GM12878 (cell line): ENCODE data around the gene THTPA. TPM values are rescaled to one million over a fixed set of nuclear protein-coding genes. Genes with fewer than 3 reads are reported as not detected.

ENCODE experiments used
- ATAC-seq: fragments of 200-7000 bp; cut with Tn5 transposase; 3 replicates; pipeline ENCODE4 v1.9.1; 2020; ENCODE audit warnings: mild to moderate bottlenecking, moderate library complexity
- BruUV-seq: library from RNA; stranded (reverse); fragments of 400-500 nt; replicated peaks from 2 replicates; lab custom pipeline; 2021; lab: Mats Ljungman, UMichigan
- CTCF ChIA-PET: fragments of 300-600 bp; sonication (Branson Sonifier 250); formaldehyde crosslinking; extraction: SDS; loops from one replicate; lab custom pipeline; 2021; ENCODE audit warnings: inconsistent platforms; lab: Yijun Ruan, JAX
- POLR2A ChIA-PET: fragments of 350-600 bp; formaldehyde crosslinking; extraction: SDS; loops from one replicate; lab custom pipeline; 2021; ENCODE audit warnings: inconsistent platforms; lab: Charles Lee
- RAD21 ChIA-PET: fragments of 300-600 bp; sonication (Branson Sonifier 250); formaldehyde crosslinking; loops from one replicate; lab custom pipeline; 2023; ENCODE audit warnings: antibody characterized with exemption; ENCODE audit not compliant: unreplicated experiment; lab: Charles Lee
- SMC1A ChIA-PET: fragments of 300-600 bp; sonication (Branson Sonifier 250); formaldehyde crosslinking; loops from one replicate; lab custom pipeline; 2023; ENCODE audit not compliant: unreplicated experiment, uncharacterized antibody; lab: Charles Lee
- DNase-seq: peaks from one replicate; pipeline ENCODE4 v3.0.0-alpha.2; 2011; ENCODE audit warnings: low read depth, low spot score
- FAIRE-seq: peaks from 3 replicates; lab custom pipeline; 2011; peaks lifted over from hg19 to GRCh38; lab: Jason Lieb, UNC
- H2AFZ ChIP-seq: 2 replicates; pipeline ENCODE4 v1.6.0; 2011; ENCODE audit warnings: low read depth, low read length, control low read depth; ENCODE audit not compliant: control insufficient read depth
- H3K27ac ChIP-seq: 2 replicates; pipeline ENCODE4 v1.5.1; 2011; ENCODE audit warnings: control low read depth; ENCODE audit not compliant: control insufficient read depth, insufficient read depth
- H3K27me3 ChIP-seq, 2 experiments: replicated peaks in 1 of 2; 2 replicates each; pipeline versions ENCODE4 v1.6.0 to v1.6.1; 2011; ENCODE audit warnings: low read length in 1 of 2; ENCODE audit not compliant: control insufficient read depth in 2 of 2, insufficient read depth in 2 of 2
- H3K36me3 ChIP-seq, 2 experiments: 2 replicates each; pipeline ENCODE4 v1.5.1; 2011; ENCODE audit warnings: low read length in 1 of 2; ENCODE audit not compliant: control insufficient read depth in 2 of 2, insufficient read depth in 2 of 2
- H3K4me1 ChIP-seq: 2 replicates; pipeline ENCODE4 v1.6.1; 2011; ENCODE audit warnings: mild to moderate bottlenecking, low read length, moderate library complexity, mixed read lengths; ENCODE audit not compliant: control insufficient read depth, insufficient read depth
- H3K4me2 ChIP-seq: 2 replicates; pipeline ENCODE4 v1.6.0; 2011; ENCODE audit warnings: control low read depth; ENCODE audit not compliant: control insufficient read depth, insufficient read depth
- H3K4me3 ChIP-seq: fragments of 200-600 bp; sonication (generic); 2 replicates; pipeline ENCODE4 v1.5.1; 2016
- H3K79me2 ChIP-seq: 2 replicates; pipeline ENCODE4 v1.6.0; 2011; ENCODE audit warnings: low read length; ENCODE audit not compliant: control insufficient read depth, insufficient read depth
- H3K9ac ChIP-seq: 2 replicates; pipeline ENCODE4 v1.8.0; 2011; ENCODE audit warnings: low read length, control low read depth, mixed read lengths; ENCODE audit not compliant: control insufficient read depth, insufficient read depth
- H3K9me3 ChIP-seq: replicated peaks from 3 replicates; pipeline ENCODE4 v1.5.1; 2011; ENCODE audit warnings: mild to moderate bottlenecking, low read length; ENCODE audit not compliant: control insufficient read depth, insufficient read depth
- H4K20me1 ChIP-seq: 2 replicates; pipeline ENCODE4 v1.6.0; 2011; ENCODE audit not compliant: control insufficient read depth, insufficient read depth
- BHLHE40 ChIP-seq, 2 experiments: fragments of 450-650 bp in 1 of 2; IDR thresholded peaks; 2 replicates each; pipeline ENCODE4 v1.6.1; 2011 to 2017; ENCODE audit warnings: low read depth in 2 of 2, borderline replicate concordance in 1 of 2, improper control_type of control experiment in 1 of 2, low read length in 1 of 2, mild to moderate bottlenecking in 1 of 2
- CEBPB ChIP-seq, 2 experiments: fragments of 150-350 bp in 1 of 2; IDR thresholded peaks; 2 replicates each; pipeline ENCODE4 v1.6.1; 2012 to 2014; ENCODE audit warnings: low read depth in 2 of 2, low read length in 2 of 2, borderline replicate concordance in 1 of 2, inconsistent platforms in 1 of 2
- MEF2A ChIP-seq: IDR thresholded peaks from 2 replicates; pipeline ENCODE4 v1.6.1; 2011; ENCODE audit warnings: low read depth, mild to moderate bottlenecking, low read length, moderate library complexity; ENCODE audit not compliant: insufficient read depth
- NFYB ChIP-seq: IDR thresholded peaks from 2 replicates; pipeline ENCODE4 v1.6.1; 2011; ENCODE audit warnings: low read depth, mild to moderate bottlenecking, low read length, improper control_type of control experiment, moderate library complexity; ENCODE audit not compliant: insufficient read depth
- NR2C2 ChIP-seq: IDR thresholded peaks from 2 replicates; pipeline ENCODE4 v1.6.1; 2011; ENCODE audit warnings: borderline replicate concordance, low read depth; ENCODE audit not compliant: control insufficient read depth, insufficient read length
- RAD51 ChIP-seq: fragments of 450-650 bp; IDR thresholded peaks from 2 replicates; pipeline ENCODE4 v1.6.1; 2016; ENCODE audit warnings: moderate library complexity, mild to moderate bottlenecking, inconsistent platforms
- SIN3A ChIP-seq: IDR thresholded peaks from 2 replicates; pipeline ENCODE4 v1.6.1; 2012; ENCODE audit warnings: low read depth, low read length, improper control_type of control experiment
- SPI1 ChIP-seq: IDR thresholded peaks from 2 replicates; pipeline ENCODE4 v1.6.1; 2011; ENCODE audit warnings: low read depth, mild to moderate bottlenecking, low read length, moderate library complexity, borderline replicate concordance; ENCODE audit not compliant: insufficient read depth
- YY1 ChIP-seq: IDR thresholded peaks from 2 replicates; pipeline ENCODE4 v1.6.1; 2011; ENCODE audit warnings: low read depth, mild to moderate bottlenecking, low read length
- WGBS: methylation state at CpG from one replicate; pipeline ENCODE4 v1.1.6; 2016; ENCODE audit warnings: low lambda C conversion rate; ENCODE audit not compliant: insufficient replicate concordance, insufficient coverage; ENCODE audit errors: missing lambda C conversion rate; 5-methylcytosine and 5-hydroxymethylcytosine counted together
- in situ Hi-C: fragments of 300-500 bp; cut with MboI; formaldehyde crosslinking; loops from 9 replicates; pipeline ENCODE4 v1.14.3; 2018; ENCODE audit warnings: mixed read lengths
- intact Hi-C: fragments of 100-400 bp; cut with micrococcal nuclease; formaldehyde crosslinking; loops from one replicate; pipeline ENCODE4 v1.14.2; 2022; ENCODE audit not compliant: unreplicated experiment
- polyA plus RNA-seq, 11 experiments: library from polyadenylated mRNA; depleted of rRNA in 4 of 11; unstranded in 6 of 11; stranded (reverse) in 5 of 11; fragments of >200 nt; fragmentation: Nextera tagmentation in 4 of 11; fragmentation: Illumina TruSeq in 1 of 11; extraction: Ambion mirVana in 4 of 11; extraction: Trizol in 1 of 11; gene quantifications; 1 replicate in 1 of 11; 2 replicates in 10 of 11; pipeline versions ENCODE4 v1.2.1 to v1.2.3, GENCODE V29; 2011 to 2016; ENCODE audit warnings: inconsistent platforms in 2 of 11, missing spikeins in 2 of 11, low read depth in 1 of 11
- total RNA-seq, 4 experiments: library from RNA; depleted of rRNA in 3 of 4; stranded (reverse); fragments of >200 nt in 3 of 4; fragmentation: Illumina TruSeq in 1 of 4; extraction: Trizol in 1 of 4; gene quantifications; 2 replicates each; pipeline versions ENCODE4 v1.2.1 to v1.2.3, GENCODE V29; 2013 to 2021
- TF ChIP-seq, protein P1 (sequence below): fragments of 450-650 bp; formaldehyde crosslinking; IDR thresholded peaks from 2 replicates; pipeline ENCODE4 v1.5.0; 2022; ENCODE audit warnings: mild to moderate bottlenecking, missing genetic modification characterization

The THTPA gene
- total and polyA plus RNA-seq, 10 of the 15 experiments (the other 5 are each of a cell fraction or from before 2014, with no cell fraction given): 3.1 to 24.9 (median 12.8) TPM

DNA sequence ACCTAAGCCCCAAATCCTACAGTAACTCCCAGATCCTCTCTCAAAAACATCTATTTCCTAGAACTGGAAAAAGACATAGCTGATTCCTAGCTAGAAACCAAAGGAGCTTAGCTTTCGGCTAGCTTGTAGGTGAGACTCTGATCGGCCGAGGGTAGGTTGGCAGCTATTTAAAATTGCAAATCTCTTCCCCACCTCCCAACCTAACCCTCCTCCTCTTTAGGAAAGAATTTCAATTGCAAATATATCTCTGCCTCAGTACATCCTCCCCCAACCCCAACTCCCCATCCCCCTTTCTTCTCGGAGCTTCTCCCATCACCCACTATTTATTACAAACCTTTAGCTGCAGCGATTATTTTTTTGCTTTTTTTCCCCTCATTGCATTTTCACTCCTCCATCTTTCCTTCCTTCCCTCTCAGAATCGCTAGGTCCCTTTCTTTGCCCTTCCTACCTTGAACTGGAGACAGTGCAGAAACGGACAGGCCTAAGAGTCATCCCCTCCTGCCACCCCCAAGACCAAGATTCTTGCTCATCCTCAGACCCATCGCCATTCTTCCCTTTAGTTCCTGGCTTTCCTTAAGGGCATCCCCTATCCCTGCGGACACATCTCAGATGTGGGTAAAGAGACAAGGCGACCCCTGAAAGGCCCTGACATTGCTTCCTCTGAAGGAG lies 17.9 kb upstream of the THTPA start:
- ATAC-seq (no peak), FAIRE-seq (no peak), DNase-seq (no peak)
- no peak overlapping the region for H3K27ac ChIP-seq
- no peak overlapping the region for H3K4me3 ChIP-seq
- no peaks in the 10 kb centered on the region for H3K79me2 ChIP-seq
- no peaks in the 10 kb centered on the region for H4K20me1 ChIP-seq
- RAD21 ChIA-PET: interaction anchor here (0.6 to 2.3 kb wide), 2 partner anchors 20 to 60 kb away, joined by 3 to 10 read pairs; no protein-coding TSS in a partner anchor
- BruUV-seq: no TSS peak
- no peak overlapping the region for H2AFZ ChIP-seq
- intact Hi-C loops: loop anchor here (5.0 kb wide), 1 partner anchor 41 kb away; no protein-coding TSS in a partner anchor
- H3K4me2 ChIP-seq: no peak overlapping the region
- POLR2A ChIA-PET: interaction anchor here (0.7 kb wide), 1 partner anchor 18 kb away, joined by 4 read pairs; the partner anchor contains the start of gene THTPA
- TF ChIP-seq CEBPB (IDR thresholded peaks at IDR 0.05; ENCODE audit: borderline replicate concordance in 1 of 2, low read depth in 2 of 2, low read length in 2 of 2): no peak
- TF ChIP-seq YY1: no peak
- no peak for TF ChIP-seq NFYB
- no peak for TF ChIP-seq MEF2A
- no peak for TF ChIP-seq SIN3A
- TF ChIP-seq NR2C2: no peak
- TF ChIP-seq BHLHE40 (IDR thresholded peaks at IDR 0.05; ENCODE audit: borderline replicate concordance in 1 of 2, low read depth in 2 of 2, low read length in 1 of 2): no peak
- no peak for TF ChIP-seq SPI1
- TF ChIP-seq, protein P1, sequence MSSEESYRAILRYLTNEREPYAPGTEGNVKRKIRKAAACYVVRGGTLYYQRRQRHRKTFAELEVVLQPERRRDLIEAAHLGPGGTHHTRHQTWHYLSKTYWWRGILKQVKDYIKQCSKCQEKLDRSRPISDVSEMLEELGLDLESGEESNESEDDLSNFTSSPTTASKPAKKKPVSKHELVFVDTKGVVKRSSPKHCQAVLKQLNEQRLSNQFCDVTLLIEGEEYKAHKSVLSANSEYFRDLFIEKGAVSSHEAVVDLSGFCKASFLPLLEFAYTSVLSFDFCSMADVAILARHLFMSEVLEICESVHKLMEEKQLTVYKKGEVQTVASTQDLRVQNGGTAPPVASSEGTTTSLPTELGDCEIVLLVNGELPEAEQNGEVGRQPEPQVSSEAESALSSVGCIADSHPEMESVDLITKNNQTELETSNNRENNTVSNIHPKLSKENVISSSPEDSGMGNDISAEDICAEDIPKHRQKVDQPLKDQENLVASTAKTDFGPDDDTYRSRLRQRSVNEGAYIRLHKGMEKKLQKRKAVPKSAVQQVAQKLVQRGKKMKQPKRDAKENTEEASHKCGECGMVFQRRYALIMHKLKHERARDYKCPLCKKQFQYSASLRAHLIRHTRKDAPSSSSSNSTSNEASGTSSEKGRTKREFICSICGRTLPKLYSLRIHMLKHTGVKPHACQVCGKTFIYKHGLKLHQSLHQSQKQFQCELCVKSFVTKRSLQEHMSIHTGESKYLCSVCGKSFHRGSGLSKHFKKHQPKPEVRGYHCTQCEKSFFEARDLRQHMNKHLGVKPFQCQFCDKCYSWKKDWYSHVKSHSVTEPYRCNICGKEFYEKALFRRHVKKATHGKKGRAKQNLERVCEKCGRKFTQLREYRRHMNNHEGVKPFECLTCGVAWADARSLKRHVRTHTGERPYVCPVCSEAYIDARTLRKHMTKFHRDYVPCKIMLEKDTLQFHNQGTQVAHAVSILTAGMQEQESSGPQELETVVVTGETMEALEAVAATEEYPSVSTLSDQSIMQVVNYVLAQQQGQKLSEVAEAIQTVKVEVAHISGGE (CRISPR knock-in tag): no peak
- TF ChIP-seq RAD51: no peak
- 54% methylated on average over 9 of the region's 10 CpGs for WGBS
- in situ Hi-C loops: no loop called here
- H3K27me3 ChIP-seq: no peaks in the 10 kb centered on the region
- no peak overlapping the region for H3K9ac ChIP-seq
- H3K9me3 ChIP-seq: no peaks in the 10 kb centered on the region
- SMC1A ChIA-PET: interaction anchor here (0.5 to 1.9 kb wide), 5 partner anchors 12 to 370 kb away, joined by 3 to 4 read pairs (median 4); no protein-coding TSS in a partner anchor
- H3K4me1 ChIP-seq: no peaks in the 10 kb centered on the region
- no peaks in the 10 kb centered on the region for H3K36me3 ChIP-seq
- CTCF ChIA-PET: interaction anchor here (0.9 to 11.4 kb wide), 13 partner anchors 9 to 212 kb away, joined by 3 to 131 read pairs (median 5); partner anchors contain the start of genes AP1G2 and ZFHX2
